SK-N-MC (cell line): ENCODE data around the gene SMIM1.

Experiments
- DNase-seq: peaks from one replicate; pipeline ENCODE4 v3.0.0-alpha.2; 2011; ENCODE audit warnings: low read depth, low spot score
- H3K27ac ChIP-seq: fragments of 200-600 bp; sonication (generic); 2 replicates; pipeline ENCODE4 v1.5.1; 2016; ENCODE audit warnings: mixed run types
- H3K36me3 ChIP-seq: fragments of 200-600 bp; sonication (generic); 2 replicates; pipeline ENCODE4 v1.6.1; 2017; ENCODE audit warnings: antibody characterized with exemption, low read length, mixed read lengths; ENCODE audit not compliant: insufficient read depth
- H3K4me3 ChIP-seq: fragments of 200-600 bp; sonication (generic); 2 replicates; pipeline ENCODE4 v1.5.1; 2016
- H3K9ac ChIP-seq: fragments of 200-600 bp; sonication (generic); 2 replicates; pipeline ENCODE4 v1.8.0; 2017; ENCODE audit warnings: mixed run types, mixed read lengths; ENCODE audit not compliant: insufficient read length
- H3K9me3 ChIP-seq: fragments of 200-600 bp; sonication (generic); 2 replicates; pipeline ENCODE4 v1.6.1; 2017; ENCODE audit warnings: low read depth, mild to moderate bottlenecking, antibody characterized with exemption, low read length, moderate library complexity, mixed read lengths
- EZH2 ChIP-seq: fragments of 200-600 bp; sonication (generic); IDR thresholded peaks from one replicate; pipeline ENCODE4 v1.6.1; 2017; ENCODE audit warnings: antibody characterized with exemption
- FOXP2 ChIP-seq: optimal IDR thresholded peaks from 2 replicates; pipeline ENCODE3; 2011; ENCODE audit warnings: mild to moderate bottlenecking, moderate library complexity; ENCODE audit not compliant: insufficient read depth; ENCODE audit errors: extremely low read length, control extremely low read depth
- POLR2AphosphoS5 ChIP-seq: IDR thresholded peaks from 2 replicates; pipeline ENCODE4 v1.6.1; 2012; ENCODE audit warnings: mild to moderate bottlenecking, low read depth, low read length, borderline replicate concordance

SMIM1 gene

DNA sequence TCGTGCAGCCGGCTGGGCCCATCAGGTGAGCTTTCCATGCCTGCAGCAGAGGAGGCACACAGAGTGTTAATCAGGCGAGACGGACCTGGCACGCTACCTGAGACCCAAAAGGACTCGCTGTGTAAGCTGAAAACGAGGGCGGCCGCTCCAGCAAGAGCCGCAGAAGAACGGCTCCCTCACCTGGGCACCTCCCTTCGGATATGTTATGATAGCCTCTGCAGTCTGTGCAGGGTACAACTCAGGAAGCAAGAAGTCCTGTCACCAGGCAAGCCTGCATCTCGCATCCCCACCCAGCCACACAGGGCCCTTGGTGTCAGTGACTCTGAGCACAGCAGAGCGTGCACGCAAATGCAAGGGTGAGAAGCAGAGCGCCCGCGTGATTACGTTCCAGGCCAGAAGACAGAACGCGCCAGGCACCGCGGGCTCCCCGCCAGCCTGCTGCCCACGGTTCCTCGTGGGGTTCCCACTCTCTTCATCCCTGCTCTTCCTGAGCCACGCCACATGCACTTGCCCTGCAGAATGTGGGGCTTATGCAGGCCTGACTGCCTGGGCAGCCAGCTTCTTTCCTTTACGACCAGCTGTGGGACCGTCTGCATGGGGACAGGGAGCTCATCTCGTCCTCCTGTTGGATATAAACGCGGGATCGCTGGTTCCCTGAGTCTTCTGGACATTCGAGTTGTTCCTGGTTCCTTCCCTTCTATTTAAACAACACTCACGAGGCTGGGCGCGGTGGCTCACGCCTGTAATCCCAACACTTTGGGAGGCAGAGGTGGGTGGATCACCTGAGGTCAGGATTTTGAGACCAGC is 44.0 kb downstream of the SMIM1 start:
- no peaks in the 10 kb centered on the region for H3K36me3 ChIP-seq
- H3K9me3 ChIP-seq, result no peaks in the 10 kb centered on the region
- DNase-seq, result no peak
- no peak for TF ChIP-seq POLR2AphosphoS5
- TF ChIP-seq FOXP2, result no peak
- no peak for TF ChIP-seq EZH2
- no peak overlapping the region for H3K27ac ChIP-seq
- no peak overlapping the region for H3K4me3 ChIP-seq
- H3K9ac ChIP-seq, result no peak overlapping the region

DNA sequence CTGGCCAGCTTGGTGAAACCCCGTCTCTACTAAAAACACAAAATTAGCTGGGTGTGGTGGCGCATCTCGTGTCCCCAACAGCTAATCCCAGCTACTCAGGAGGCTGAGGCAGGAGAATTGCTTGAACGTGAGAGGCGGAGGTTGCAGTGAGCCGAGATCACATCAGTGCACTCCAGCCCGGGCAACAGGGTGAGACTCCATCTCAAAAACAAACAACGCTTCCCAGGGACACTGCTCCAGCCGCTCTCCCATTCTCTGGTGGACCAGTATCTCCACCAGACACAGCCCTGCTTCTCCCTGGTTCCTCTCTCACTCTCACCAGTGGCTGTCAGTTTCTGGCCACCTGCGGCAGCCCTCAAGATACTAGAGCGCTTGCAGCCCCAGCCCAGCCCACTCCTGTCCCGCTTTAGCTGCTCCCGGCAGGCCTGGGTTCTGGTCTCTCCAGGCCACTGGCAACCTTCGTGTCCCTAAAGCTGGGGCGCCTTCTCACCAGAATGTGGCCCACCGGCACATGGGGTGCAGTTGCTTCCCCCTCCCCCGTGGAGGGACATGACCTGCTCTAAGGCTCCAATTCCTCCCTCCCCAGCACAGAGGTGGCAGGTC is 44.7 kb downstream of the SMIM1 start:
- Histone ChIP-seq H3K4me3 (no peak overlapping the region), H3K36me3 (no peaks in the 10 kb centered on the region), H3K9me3 (no peaks in the 10 kb centered on the region), H3K27ac (no peak overlapping the region), H3K9ac (no peak overlapping the region)
- TF ChIP-seq EZH2 (no peak), POLR2AphosphoS5 (no peak), FOXP2 (no peak)
- no peak for DNase-seq

DNA sequence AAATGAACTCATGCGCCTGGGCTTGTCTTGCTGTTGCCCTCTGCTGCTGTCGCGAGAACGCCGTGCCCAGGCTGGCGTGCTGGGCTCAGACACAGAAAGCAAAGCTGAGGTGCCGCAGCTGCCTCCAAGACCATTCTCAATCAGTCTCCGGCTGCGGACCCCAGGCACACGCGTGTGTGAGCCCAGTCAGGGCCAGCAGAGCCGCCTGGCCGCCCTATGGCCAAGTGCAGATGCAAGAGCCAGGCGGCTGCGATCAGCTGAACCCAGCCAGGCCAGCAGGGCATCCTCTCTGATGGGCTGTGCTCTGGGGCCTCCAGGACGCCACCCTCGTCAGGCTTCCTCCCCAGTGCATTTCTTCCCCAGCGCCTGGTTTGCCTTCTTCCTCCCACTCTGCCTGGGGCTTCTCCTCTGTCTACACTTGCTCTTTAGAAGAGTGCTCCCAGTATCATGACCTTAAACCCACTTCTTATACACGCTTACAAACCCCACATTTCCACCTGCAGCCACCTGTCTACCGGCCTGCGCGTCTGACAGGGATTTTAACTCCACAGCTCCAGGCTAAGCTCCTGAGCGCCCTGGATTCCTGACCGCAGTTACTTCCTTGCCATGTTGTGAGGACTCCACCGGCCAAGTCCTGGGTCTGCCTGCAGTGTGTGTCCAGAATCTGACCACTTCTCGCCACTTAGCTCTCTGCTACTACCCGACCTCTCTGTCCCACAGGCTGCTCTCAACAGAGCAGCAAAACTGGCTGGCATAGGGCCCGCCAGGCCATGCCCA is 45.5 kb downstream of the SMIM1 start:
- Histone ChIP-seq H3K27ac (no peak overlapping the region), H3K9me3 (no peaks in the 10 kb centered on the region), H3K36me3 (no peaks in the 10 kb centered on the region), H3K9ac (no peak overlapping the region), H3K4me3 (no peak overlapping the region)
- DNase-seq, result no peak
- no peak for TF ChIP-seq POLR2AphosphoS5
- TF ChIP-seq EZH2, result no peak
- no peak for TF ChIP-seq FOXP2

GRCh38 chr1:3819771-3820200 is 47.2 kb downstream of the SMIM1 start:
- Histone ChIP-seq H3K27ac (no peak overlapping the region), H3K36me3 (no peaks in the 10 kb centered on the region), H3K9me3 (no peaks in the 10 kb centered on the region), H3K9ac (no peak overlapping the region), H3K4me3 (no peak overlapping the region)
- no peak for DNase-seq
- TF ChIP-seq FOXP2, result no peak
- TF ChIP-seq POLR2AphosphoS5, result no peak
- no peak for TF ChIP-seq EZH2

GRCh38 chr1:3820316-3820715 is 47.8 kb downstream of the SMIM1 start:
- no peaks in the 10 kb centered on the region for H3K9me3 ChIP-seq
- H3K27ac ChIP-seq, result no peak overlapping the region
- DNase-seq, result no peak
- TF ChIP-seq FOXP2 (no peak), POLR2AphosphoS5 (no peak), EZH2 (no peak)
- no peaks in the 10 kb centered on the region; the same call in 1 of the 2 replicates for H3K36me3 ChIP-seq
- no peak overlapping the region for H3K9ac ChIP-seq
- no peak overlapping the region for H3K4me3 ChIP-seq

GRCh38 chr1:3821004-3821403 is 48.5 kb downstream of the SMIM1 start:
- no peaks in the 10 kb centered on the region for H3K9me3 ChIP-seq
- no peak overlapping the region for H3K4me3 ChIP-seq
- H3K27ac ChIP-seq, result no peak overlapping the region
- no peaks in the 10 kb centered on the region; the same call in 1 of the 2 replicates for H3K36me3 ChIP-seq
- H3K9ac ChIP-seq, result no peak overlapping the region
- TF ChIP-seq POLR2AphosphoS5, result no peak
- no peak for TF ChIP-seq EZH2
- no peak for TF ChIP-seq FOXP2
- DNase-seq, result no peak

GRCh38 chr1:3821447-3821846 is 48.9 kb downstream of the SMIM1 start:
- no peak overlapping the region for H3K27ac ChIP-seq
- DNase-seq, result no peak
- no peaks in the 10 kb centered on the region; the same call in 1 of the 2 replicates for H3K36me3 ChIP-seq
- TF ChIP-seq FOXP2, result no peak
- TF ChIP-seq POLR2AphosphoS5, result no peak
- TF ChIP-seq EZH2, result no peak
- no peaks in the 10 kb centered on the region for H3K9me3 ChIP-seq
- no peak overlapping the region for H3K9ac ChIP-seq
- no peak overlapping the region for H3K4me3 ChIP-seq

- Histone ChIP-seq H3K4me3 (no peak overlapping the region), H3K27ac (no peak overlapping the region), H3K9me3 (no peaks in the 10 kb centered on the region), H3K9ac (no peak overlapping the region), H3K36me3 (no peaks in the 10 kb centered on the region; the same call in 1 of the 2 replicates)
- no peak for TF ChIP-seq POLR2AphosphoS5
- no peak for TF ChIP-seq EZH2
- TF ChIP-seq FOXP2, result no peak
- DNase-seq, result no peak
Observed at GRCh38 chr1:3821908-3822307, 49.4 kb downstream of the SMIM1 start.
